GM12878 (cell line): Measurements from ENCODE around the gene ERV3-1. TPM values are rescaled to one million over a fixed set of nuclear protein-coding genes. Genes with fewer than 3 reads are reported as not detected.

Experiments used
- ATAC-seq: fragments of 200-7000 bp; cut with Tn5 transposase; 3 replicates; pipeline ENCODE4 v1.9.1; 2020; ENCODE audit warnings: mild to moderate bottlenecking, moderate library complexity
- BruUV-seq: library from RNA; stranded (reverse); fragments of 400-500 nt; replicated peaks from 2 replicates; lab custom pipeline; 2021; lab: Mats Ljungman, UMichigan
- CTCF ChIA-PET: fragments of 300-600 bp; sonication (Branson Sonifier 250); formaldehyde crosslinking; extraction: SDS; loops from one replicate; lab custom pipeline; 2021; ENCODE audit warnings: inconsistent platforms; lab: Yijun Ruan, JAX
- POLR2A ChIA-PET: fragments of 350-600 bp; formaldehyde crosslinking; extraction: SDS; loops from one replicate; lab custom pipeline; 2021; ENCODE audit warnings: inconsistent platforms; lab: Charles Lee
- RAD21 ChIA-PET: fragments of 300-600 bp; sonication (Branson Sonifier 250); formaldehyde crosslinking; loops from one replicate; lab custom pipeline; 2023; ENCODE audit warnings: antibody characterized with exemption; ENCODE audit not compliant: unreplicated experiment; lab: Charles Lee
- SMC1A ChIA-PET: fragments of 300-600 bp; sonication (Branson Sonifier 250); formaldehyde crosslinking; loops from one replicate; lab custom pipeline; 2023; ENCODE audit not compliant: unreplicated experiment, uncharacterized antibody; lab: Charles Lee
- DNase-seq: peaks from one replicate; pipeline ENCODE4 v3.0.0-alpha.2; 2011; ENCODE audit warnings: low read depth, low spot score
- FAIRE-seq: peaks from 3 replicates; lab custom pipeline; 2011; peaks lifted over from hg19 to GRCh38; lab: Jason Lieb, UNC
- H2AFZ ChIP-seq: 2 replicates; pipeline ENCODE4 v1.6.0; 2011; ENCODE audit warnings: low read depth, low read length, control low read depth; ENCODE audit not compliant: control insufficient read depth
- H3K27ac ChIP-seq: 2 replicates; pipeline ENCODE4 v1.5.1; 2011; ENCODE audit warnings: control low read depth; ENCODE audit not compliant: control insufficient read depth, insufficient read depth
- H3K27me3 ChIP-seq, 2 experiments: replicated peaks in 1 of 2; 2 replicates each; pipeline versions ENCODE4 v1.6.0 to v1.6.1; 2011; ENCODE audit warnings: low read length in 1 of 2; ENCODE audit not compliant: control insufficient read depth in 2 of 2, insufficient read depth in 2 of 2
- H3K36me3 ChIP-seq, 2 experiments: 2 replicates each; pipeline ENCODE4 v1.5.1; 2011; ENCODE audit warnings: low read length in 1 of 2; ENCODE audit not compliant: control insufficient read depth in 2 of 2, insufficient read depth in 2 of 2
- H3K4me1 ChIP-seq: 2 replicates; pipeline ENCODE4 v1.6.1; 2011; ENCODE audit warnings: mild to moderate bottlenecking, low read length, moderate library complexity, mixed read lengths; ENCODE audit not compliant: control insufficient read depth, insufficient read depth
- H3K4me2 ChIP-seq: 2 replicates; pipeline ENCODE4 v1.6.0; 2011; ENCODE audit warnings: control low read depth; ENCODE audit not compliant: control insufficient read depth, insufficient read depth
- H3K4me3 ChIP-seq: fragments of 200-600 bp; sonication (generic); 2 replicates; pipeline ENCODE4 v1.5.1; 2016
- H3K79me2 ChIP-seq: 2 replicates; pipeline ENCODE4 v1.6.0; 2011; ENCODE audit warnings: low read length; ENCODE audit not compliant: control insufficient read depth, insufficient read depth
- H3K9ac ChIP-seq: 2 replicates; pipeline ENCODE4 v1.8.0; 2011; ENCODE audit warnings: low read length, control low read depth, mixed read lengths; ENCODE audit not compliant: control insufficient read depth, insufficient read depth
- H3K9me3 ChIP-seq: replicated peaks from 3 replicates; pipeline ENCODE4 v1.5.1; 2011; ENCODE audit warnings: mild to moderate bottlenecking, low read length; ENCODE audit not compliant: control insufficient read depth, insufficient read depth
- H4K20me1 ChIP-seq: 2 replicates; pipeline ENCODE4 v1.6.0; 2011; ENCODE audit not compliant: control insufficient read depth, insufficient read depth
- BCLAF1 ChIP-seq: fragments of 450-650 bp; IDR thresholded peaks from 2 replicates; pipeline ENCODE4 v1.6.1; 2017; ENCODE audit warnings: antibody characterized with exemption, mild to moderate bottlenecking, moderate library complexity
- CBFB ChIP-seq: IDR thresholded peaks from 2 replicates; pipeline ENCODE4 v1.6.1; 2016; ENCODE audit warnings: antibody characterized with exemption, low read depth
- FOXK2 ChIP-seq: fragments of 450-650 bp; IDR thresholded peaks from 2 replicates; pipeline ENCODE4 v1.6.1; 2017; ENCODE audit warnings: mild to moderate bottlenecking, moderate library complexity
- NRF1 ChIP-seq: conservative IDR thresholded peaks from 2 replicates; pipeline ENCODE4 v1.6.1; 2011; ENCODE audit warnings: mild to moderate bottlenecking, low read depth, low read length, improper control_type of control experiment
- PAX8 ChIP-seq: fragments of 450-650 bp; IDR thresholded peaks from 2 replicates; pipeline ENCODE4 v1.6.1; 2017; ENCODE audit warnings: mild to moderate bottlenecking, moderate library complexity
- SIX5 ChIP-seq: IDR thresholded peaks from 2 replicates; pipeline ENCODE4 v1.6.1; 2011; ENCODE audit warnings: mild to moderate bottlenecking, low read depth, low read length, moderate library complexity; ENCODE audit not compliant: severe bottlenecking
- SMARCA5 ChIP-seq: fragments of 450-650 bp; IDR thresholded peaks from 2 replicates; pipeline ENCODE4 v1.6.1; 2017; ENCODE audit warnings: mild to moderate bottlenecking
- STAT1 ChIP-seq: fragments of 450-650 bp; conservative IDR thresholded peaks from 2 replicates; pipeline ENCODE4 v1.6.1; 2014; ENCODE audit warnings: antibody characterized with exemption, mild to moderate bottlenecking
- WGBS: methylation state at CpG from one replicate; pipeline ENCODE4 v1.1.6; 2016; ENCODE audit warnings: low lambda C conversion rate; ENCODE audit not compliant: insufficient replicate concordance, insufficient coverage; ENCODE audit errors: missing lambda C conversion rate; 5-methylcytosine and 5-hydroxymethylcytosine counted together
- in situ Hi-C: fragments of 300-500 bp; cut with MboI; formaldehyde crosslinking; loops from 9 replicates; pipeline ENCODE4 v1.14.3; 2018; ENCODE audit warnings: mixed read lengths
- intact Hi-C: fragments of 100-400 bp; cut with micrococcal nuclease; formaldehyde crosslinking; loops from one replicate; pipeline ENCODE4 v1.14.2; 2022; ENCODE audit not compliant: unreplicated experiment
- polyA plus RNA-seq, 11 experiments: library from polyadenylated mRNA; depleted of rRNA in 4 of 11; unstranded in 6 of 11; stranded (reverse) in 5 of 11; fragments of >200 nt; fragmentation: Nextera tagmentation in 4 of 11; fragmentation: Illumina TruSeq in 1 of 11; extraction: Ambion mirVana in 4 of 11; extraction: Trizol in 1 of 11; gene quantifications; 1 replicate in 1 of 11; 2 replicates in 10 of 11; pipeline versions ENCODE4 v1.2.1 to v1.2.3, GENCODE V29; 2011 to 2016; ENCODE audit warnings: inconsistent platforms in 2 of 11, missing spikeins in 2 of 11, low read depth in 1 of 11
- total RNA-seq, 4 experiments: library from RNA; depleted of rRNA in 3 of 4; stranded (reverse); fragments of >200 nt in 3 of 4; fragmentation: Illumina TruSeq in 1 of 4; extraction: Trizol in 1 of 4; gene quantifications; 2 replicates each; pipeline versions ENCODE4 v1.2.1 to v1.2.3, GENCODE V29; 2013 to 2021

The ERV3-1 gene
- total and polyA plus RNA-seq, 10 of the 15 experiments (the other 5 are each of a cell fraction or from before 2014, with no cell fraction given): 9.4 to 23.4 (median 15.1) TPM

- Histone ChIP-seq H3K4me1 (no peaks in the 10 kb centered on the region), H3K4me2 (no peak overlapping the region), H3K9me3 (no peaks in the 10 kb centered on the region; the same call in 2 of the 3 replicates), H3K9ac (no peak overlapping the region), H3K4me3 (no peak overlapping the region), H3K36me3 (no peaks in the 10 kb centered on the region), H3K27ac (no peak overlapping the region), H4K20me1 (no peaks in the 10 kb centered on the region), H2AFZ (no peak overlapping the region), H3K79me2 (no peaks in the 10 kb centered on the region), H3K27me3 (no peaks in the 10 kb centered on the region; a peak in 1 of 4 replicates)
- in situ Hi-C loops (no loop called here), intact Hi-C loops (no loop called here)
- ChIA-PET SMC1A (no interaction called here), RAD21 (interaction anchor here (1.1 kb wide), 1 partner anchor 360 kb away, joined by 3 read pairs; no protein-coding TSS in a partner anchor), CTCF (interaction anchor here (1.0 kb wide), 1 partner anchor 59 kb away, joined by 5 read pairs; no protein-coding TSS in a partner anchor), POLR2A (interaction anchor here (0.7 kb wide), 1 partner anchor 101 kb away, joined by 3 read pairs; no protein-coding TSS in a partner anchor)
- DNase-seq: no peak
- no TSS peak for BruUV-seq
- FAIRE-seq: no peak
- TF ChIP-seq SIX5 (no peak), CBFB (no peak), SMARCA5 (no peak), FOXK2 (no peak), NRF1 (no peak), STAT1 (no peak), BCLAF1 (no peak), PAX8 (no peak)
- ATAC-seq: no peak
- WGBS: 19% methylated on average over 48 of the region's 59 CpGs
Measured at GRCh38 chr7:64947252-64948000, 59.1 kb downstream of the ERV3-1 start.
